AG04450 (cell line): ENCODE measurements around the gene AP1B1. TPM values are rescaled to one million over a fixed set of nuclear protein-coding genes. Genes with fewer than 3 reads are reported as not detected.

Source experiments
- CTCF ChIA-PET: fragments of 300-600, 350-600 bp; formaldehyde crosslinking; extraction: SDS; loops from one replicate; lab custom pipeline; 2022; ENCODE audit warnings: antibody characterized with exemption, inconsistent platforms; lab: Charles Lee
- POLR2A ChIA-PET: fragments of 350-600 bp; formaldehyde crosslinking; extraction: SDS; loops from one replicate; lab custom pipeline; 2021; ENCODE audit warnings: antibody characterized with exemption, inconsistent platforms; lab: Yijun Ruan, JAX
- DNase-seq: peaks from one replicate; pipeline ENCODE4 v3.0.0-alpha.2; 2011; ENCODE audit warnings: low read depth, low spot score
- H3K27ac ChIP-seq: one replicate; pipeline ENCODE4 v1.5.1; 2012; ENCODE audit warnings: low read depth, low read length, control low read depth
- H3K27me3 ChIP-seq: one replicate; pipeline ENCODE4 v1.6.0; 2012; ENCODE audit warnings: low read length; ENCODE audit not compliant: control insufficient read depth, insufficient read depth
- H3K4me3 ChIP-seq: 2 replicates; pipeline ENCODE4 v1.5.1; 2011; ENCODE audit warnings: mild to moderate bottlenecking, low read depth, low read length, control low read depth
- H3K9me3 ChIP-seq: 2 replicates; pipeline ENCODE4 v1.5.1; 2012; ENCODE audit warnings: low read length; ENCODE audit not compliant: control insufficient read depth, insufficient read depth
- CTCF ChIP-seq: IDR thresholded peaks from 2 replicates; pipeline ENCODE4 v1.5.1; 2011; ENCODE audit warnings: low read depth, low read length, control low read depth, inconsistent platforms
- polyA plus RNA-seq: library from polyadenylated mRNA; depleted of rRNA; stranded (reverse); fragments of >200 nt; gene quantifications from 2 replicates; pipeline ENCODE4 v1.2.3, GENCODE V29; 2011

The AP1B1 gene
- polyA plus RNA-seq, 1 experiment: 54.1 TPM

- no peaks in the 10 kb centered on the region for H3K9me3 ChIP-seq
- ChIA-PET POLR2A (no interaction called here), CTCF (no interaction called here)
- no peak overlapping the region for H3K4me3 ChIP-seq
- DNase-seq: no peak
- no peak overlapping the region for H3K27ac ChIP-seq
- TF ChIP-seq CTCF: no peak
- no peaks in the 10 kb centered on the region for H3K27me3 ChIP-seq
These were observed 54.2 kb downstream of the AP1B1 start for GRCh38 chr22:29334148-29334547.

DNA sequence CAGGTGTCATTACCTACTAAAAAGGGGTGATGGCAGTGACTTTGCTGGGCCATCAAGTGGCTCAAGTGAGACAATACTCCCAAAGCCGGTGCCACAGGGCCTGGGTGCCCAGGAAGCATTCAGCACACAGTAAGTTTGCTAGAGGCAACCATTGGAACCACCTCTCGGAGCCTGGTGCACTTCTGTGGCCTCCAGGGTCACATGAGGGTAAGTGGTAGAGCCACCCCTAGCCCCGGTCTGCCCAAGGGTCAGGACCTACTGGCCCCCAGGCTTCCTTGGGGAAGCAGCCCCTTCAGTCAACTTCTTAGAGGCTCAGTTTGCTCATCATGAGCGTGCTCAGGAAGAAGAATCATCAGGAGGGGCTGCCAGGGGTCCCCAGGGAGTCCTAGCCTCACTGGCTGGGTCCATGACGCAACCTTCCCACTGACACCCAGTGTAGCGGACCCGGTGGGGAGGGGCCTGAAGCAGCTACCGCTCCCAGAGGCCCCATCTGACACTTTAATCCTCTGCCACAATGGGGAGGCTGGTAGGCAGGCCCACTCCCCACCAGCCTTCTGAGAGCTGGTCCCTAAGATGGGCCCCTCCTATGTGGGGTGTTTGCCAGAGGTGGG lies 55.4 kb downstream of the AP1B1 start:
- DNase-seq: no peak
- Histone ChIP-seq H3K27me3 (no peaks in the 10 kb centered on the region), H3K4me3 (no peak overlapping the region), H3K9me3 (no peaks in the 10 kb centered on the region; the same call in 1 of the 2 replicates), H3K27ac (no peak overlapping the region)
- ChIA-PET CTCF (no interaction called here), POLR2A (no interaction called here)
- TF ChIP-seq CTCF: no peak

DNA sequence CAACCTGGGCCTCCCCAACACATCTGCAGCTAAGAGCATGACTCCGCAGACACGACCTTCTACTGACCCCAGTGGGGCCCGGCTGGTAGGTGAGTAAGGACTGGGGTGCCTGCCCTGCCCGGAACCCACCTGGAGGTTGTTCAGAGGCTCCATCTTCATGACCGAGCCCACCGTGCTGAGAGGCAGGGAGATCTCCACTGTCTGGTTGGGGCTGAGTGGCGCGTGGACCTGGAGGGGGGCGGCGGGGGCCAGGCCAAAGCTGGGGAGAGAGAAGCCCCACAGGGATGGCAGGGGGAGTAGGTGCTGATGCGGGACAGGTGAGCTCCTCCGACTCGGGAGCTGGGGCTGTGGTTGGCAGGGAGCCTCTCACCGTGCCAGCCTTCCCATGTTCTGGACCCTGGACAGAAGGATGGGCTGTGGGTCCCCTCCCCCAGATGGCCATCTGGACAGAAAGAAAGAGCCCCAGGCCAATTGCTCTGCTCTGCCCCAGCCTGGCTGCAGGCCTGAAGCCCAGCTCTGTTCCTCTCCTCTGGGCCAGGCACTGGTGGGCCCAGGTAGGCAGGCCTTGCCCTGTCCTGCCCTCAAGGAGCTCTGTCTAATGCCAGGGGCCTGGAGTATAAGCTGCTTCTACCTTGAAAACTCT lies 56.6 kb downstream of the AP1B1 start:
- H3K27me3 ChIP-seq: no peaks in the 10 kb centered on the region
- CTCF ChIA-PET: no interaction called here

DNA sequence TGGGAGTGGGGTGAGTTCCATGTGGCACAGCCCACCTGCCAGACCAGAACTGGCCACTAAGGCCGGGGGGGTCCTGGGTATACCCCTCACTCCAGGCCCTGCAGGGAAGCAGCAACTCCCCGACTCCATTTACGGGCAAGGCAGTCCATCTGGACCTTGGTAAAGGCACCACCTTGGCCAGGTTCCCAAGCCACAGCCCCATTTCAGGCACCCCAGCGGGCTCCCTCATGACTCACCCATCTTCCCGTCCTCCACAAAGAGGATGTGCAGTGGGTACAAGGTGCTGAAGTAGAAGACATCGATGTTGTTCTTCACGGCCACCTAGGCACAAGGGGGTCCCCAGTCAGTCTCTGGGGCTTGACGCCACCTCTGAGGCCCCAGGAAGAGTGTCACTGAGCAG lies 57.2 kb downstream of the AP1B1 start:
- Histone ChIP-seq H3K27me3 (no peaks in the 10 kb centered on the region), H3K4me3 (no peak overlapping the region), H3K9me3 (no peaks in the 10 kb centered on the region; the same call in 1 of the 2 replicates), H3K27ac (no peak overlapping the region)
- POLR2A ChIA-PET: no interaction called here
- no peak for DNase-seq
- CTCF ChIA-PET: no interaction called here
- no peak for TF ChIP-seq CTCF

More for the DNA sequence above, 56.6 kb downstream of the AP1B1 start:
- Histone ChIP-seq H3K4me3 (no peak overlapping the region), H3K9me3 (no peaks in the 10 kb centered on the region; the same call in 1 of the 2 replicates), H3K27ac (peak overlapping the region; percentile 11)
- DNase-seq: no peak
- no peak for TF ChIP-seq CTCF
- POLR2A ChIA-PET: no interaction called here

GRCh38 chr22:29330753-29331152 lies 57.6 kb downstream of the AP1B1 start:
- Histone ChIP-seq H3K4me3 (no peak overlapping the region), H3K27ac (no peak overlapping the region), H3K9me3 (no peaks in the 10 kb centered on the region; the same call in 1 of the 2 replicates), H3K27me3 (no peaks in the 10 kb centered on the region)
- TF ChIP-seq CTCF: no peak
- CTCF ChIA-PET: no interaction called here
- no peak for DNase-seq
- POLR2A ChIA-PET: no interaction called here
